GM23338 (cell line): ENCODE data around the gene PDGFC. TPM values are rescaled to one million over a fixed set of nuclear protein-coding genes. Genes with fewer than 3 reads are reported as not detected.

Experiments
- ATAC-seq: fragments of 200-7000 bp; cut with Tn5 transposase; 3 replicates; pipeline ENCODE4 v1.9.1; 2020
- DNase-seq: peaks from one replicate; pipeline ENCODE4 v3.0.0-alpha.2; 2015; ENCODE audit warnings: low spot score
- H2AFZ ChIP-seq: fragments of 200-600 bp; sonication (generic); 2 replicates; pipeline ENCODE4 v1.8.0; 2016; ENCODE audit warnings: antibody characterized with exemption, mild to moderate bottlenecking, moderate library complexity
- H3F3A ChIP-seq: fragments of 200-600 bp; sonication (generic); replicated peaks from 2 replicates; pipeline ENCODE4 v1.8.0; 2017; ENCODE audit warnings: antibody characterized with exemption, mixed run types, low read depth
- H3K27ac ChIP-seq: fragments of 200-600 bp; sonication (generic); 2 replicates; pipeline ENCODE4 v1.6.1; 2016; ENCODE audit warnings: low read depth
- H3K27me3 ChIP-seq: fragments of 200-600 bp; sonication (generic); 2 replicates; pipeline ENCODE4 v1.8.0; 2016; ENCODE audit warnings: mild to moderate bottlenecking, mixed run types, moderate library complexity; ENCODE audit not compliant: insufficient read depth
- H3K36me3 ChIP-seq: fragments of 200-600 bp; sonication (generic); 2 replicates; pipeline ENCODE4 v1.8.0; 2016; ENCODE audit warnings: mild to moderate bottlenecking; ENCODE audit not compliant: insufficient read depth
- H3K4me1 ChIP-seq: fragments of 200-600 bp; sonication (generic); 2 replicates; pipeline ENCODE4 v1.8.0; 2016; ENCODE audit warnings: mild to moderate bottlenecking, moderate library complexity; ENCODE audit not compliant: insufficient read depth
- H3K4me2 ChIP-seq: fragments of 200-600 bp; sonication (generic); 2 replicates; pipeline ENCODE4 v1.7.1; 2017; ENCODE audit warnings: mixed run types
- H3K4me3 ChIP-seq: fragments of 200-600 bp; sonication (generic); 2 replicates; pipeline ENCODE4 v1.6.1; 2016; ENCODE audit warnings: mixed run types
- H3K79me2 ChIP-seq: fragments of 200-600 bp; sonication (generic); replicated peaks from 2 replicates; pipeline ENCODE4 v1.8.0; 2017; ENCODE audit warnings: mild to moderate bottlenecking; ENCODE audit not compliant: insufficient read depth
- H3K9me2 ChIP-seq: fragments of 200-600 bp; sonication (generic); 2 replicates; pipeline ENCODE4 v1.8.0; 2017; ENCODE audit not compliant: insufficient read depth
- H4K20me1 ChIP-seq: fragments of 200-600 bp; sonication (generic); replicated peaks from 2 replicates; pipeline ENCODE4 v1.8.0; 2017; ENCODE audit warnings: mild to moderate bottlenecking; ENCODE audit not compliant: insufficient read depth
- H3K27ac Mint-ChIP-seq: 2 replicates; pipeline ENCODE4 v1.8.0; 2020; ENCODE audit warnings: inconsistent platforms, mild to moderate bottlenecking, moderate library complexity, mixed read lengths
- H3K27me3 Mint-ChIP-seq: 3 replicates; pipeline ENCODE4 v1.8.0; 2022; ENCODE audit warnings: low read depth, mild to moderate bottlenecking, moderate library complexity, mixed read lengths, inconsistent platforms; ENCODE audit not compliant: insufficient read depth, poor library complexity
- H3K36me3 Mint-ChIP-seq: 3 replicates; pipeline ENCODE4 v1.8.0; 2021; ENCODE audit warnings: low read depth, mild to moderate bottlenecking, inconsistent platforms, moderate library complexity, mixed read lengths
- H3K4me1 Mint-ChIP-seq: 3 replicates; pipeline ENCODE4 v1.8.0; 2020; ENCODE audit warnings: mild to moderate bottlenecking, inconsistent platforms, mixed read lengths
- H3K4me3 Mint-ChIP-seq: 3 replicates; pipeline ENCODE4 v1.8.0; 2021; ENCODE audit warnings: moderate library complexity, mild to moderate bottlenecking, inconsistent platforms, mixed read lengths
- H3K9me3 Mint-ChIP-seq: 3 replicates; pipeline ENCODE4 v1.8.0; 2020; ENCODE audit warnings: moderate library complexity, mild to moderate bottlenecking, inconsistent platforms, mixed read lengths
- EZH2phosphoT487 ChIP-seq: fragments of 200-600 bp; sonication (generic); IDR thresholded peaks from one replicate; pipeline ENCODE4 v1.8.1; 2018; ENCODE audit warnings: antibody characterized with exemption; ENCODE audit not compliant: unreplicated experiment
- NANOG ChIP-seq: IDR thresholded peaks from 2 replicates; pipeline ENCODE4 v1.6.1; 2016; ENCODE audit warnings: antibody characterized with exemption, borderline replicate concordance
- REST ChIP-seq: IDR thresholded peaks from one replicate; pipeline ENCODE4 v1.6.1; 2018; ENCODE audit warnings: antibody characterized with exemption; ENCODE audit not compliant: unreplicated experiment
- STAT1 ChIP-seq: IDR thresholded peaks from one replicate; pipeline ENCODE4 v1.6.1; 2016; ENCODE audit warnings: antibody characterized with exemption; ENCODE audit not compliant: unreplicated experiment
- polyA plus RNA-seq: library from polyadenylated mRNA; unstranded; fragments of >200 nt; fragmentation: Nextera tagmentation; extraction: Ambion mirVana; gene quantifications from 2 replicates; pipeline ENCODE4 v1.2.1, GENCODE V29; 2016
- total RNA-seq: library from RNA; depleted of rRNA; stranded (reverse); fragments of >200 nt; shearing (Covaris generic); gene quantifications from 2 replicates; pipeline ENCODE4 v1.2.3, GENCODE V29; 2014
- TF ChIP-seq, protein P1 (sequence below): IDR thresholded peaks from 2 replicates; pipeline ENCODE4 v1.6.1; 2016; ENCODE audit warnings: antibody characterized with exemption

The PDGFC gene
- total and polyA plus RNA-seq, 2 experiments from 2014 or later: 1.3 to 3.4 TPM

- TF ChIP-seq, protein P1, sequence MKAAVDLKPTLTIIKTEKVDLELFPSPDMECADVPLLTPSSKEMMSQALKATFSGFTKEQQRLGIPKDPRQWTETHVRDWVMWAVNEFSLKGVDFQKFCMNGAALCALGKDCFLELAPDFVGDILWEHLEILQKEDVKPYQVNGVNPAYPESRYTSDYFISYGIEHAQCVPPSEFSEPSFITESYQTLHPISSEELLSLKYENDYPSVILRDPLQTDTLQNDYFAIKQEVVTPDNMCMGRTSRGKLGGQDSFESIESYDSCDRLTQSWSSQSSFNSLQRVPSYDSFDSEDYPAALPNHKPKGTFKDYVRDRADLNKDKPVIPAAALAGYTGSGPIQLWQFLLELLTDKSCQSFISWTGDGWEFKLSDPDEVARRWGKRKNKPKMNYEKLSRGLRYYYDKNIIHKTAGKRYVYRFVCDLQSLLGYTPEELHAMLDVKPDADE: no peak
- TF ChIP-seq EZH2phosphoT487 (no peak), STAT1 (no peak), REST (no peak), NANOG (no peak)
Observed at GRCh38 chr4:156884183-156884582, 87.4 kb downstream of the PDGFC start (continued).

- no peaks in the 10 kb centered on the region for H3K9me3 Mint-ChIP-seq
- no peak overlapping the region for H3K27ac ChIP-seq
- H3K27me3 ChIP-seq: no peaks in the 10 kb centered on the region
- ATAC-seq (no peak), DNase-seq (no peak)
- H3K79me2 ChIP-seq: no peaks in the 10 kb centered on the region
- TF ChIP-seq REST: no peak
- H3K36me3 Mint-ChIP-seq: no peaks in the 10 kb centered on the region
- H3F3A ChIP-seq: no peaks in the 10 kb centered on the region
- no peaks in the 10 kb centered on the region for H3K36me3 ChIP-seq
- no peaks in the 10 kb centered on the region for H3K4me1 ChIP-seq
- H3K4me3 ChIP-seq: no peak overlapping the region
- no peaks in the 10 kb centered on the region for H3K9me2 ChIP-seq
- H3K27ac Mint-ChIP-seq: no peak overlapping the region
- no peak overlapping the region for H2AFZ ChIP-seq
- H3K4me2 ChIP-seq: no peak overlapping the region
- H3K27me3 Mint-ChIP-seq: no peaks in the 10 kb centered on the region
- no peaks in the 10 kb centered on the region for H3K4me1 Mint-ChIP-seq
- H3K4me3 Mint-ChIP-seq: no peak overlapping the region
- no peaks in the 10 kb centered on the region for H4K20me1 ChIP-seq
Observed at GRCh38 chr4:156875704-156876103, 95.9 kb downstream of the PDGFC start.
